Activated naive CD4-positive, alpha-beta T cell treated with anti-CD3 and anti-CD28 coated beads for 36 hours (primary cell): ENCODE data around the gene PRR5. TPM values are rescaled to one million over a fixed set of nuclear protein-coding genes. Genes with fewer than 3 reads are reported as not detected.
"Not testable (repeated sequence)": the region's sequence is repeated elsewhere in the genome, so short reads cannot be mapped to it uniquely, and the experiment has no call there.

ENCODE experiments used
- CTCF ChIA-PET: fragments of 350-600 bp; sonication (Branson Sonifier 250); formaldehyde crosslinking; loops from one replicate; lab custom pipeline; 2021; ENCODE audit warnings: antibody characterized with exemption; lab: Charles Lee
- DNase-seq: peaks from one replicate; pipeline ENCODE4 v3.0.0-alpha.2; 2020
- H3K27ac Mint-ChIP-seq: one replicate; pipeline ENCODE4 v1.8.0; 2021; ENCODE audit warnings: mild to moderate bottlenecking, mixed read lengths
- H3K27me3 Mint-ChIP-seq: one replicate; pipeline ENCODE4 v1.8.0; 2021; ENCODE audit warnings: low read depth, mixed read lengths
- H3K36me3 Mint-ChIP-seq: one replicate; pipeline ENCODE4 v1.8.0; 2021; ENCODE audit warnings: low read depth, mixed read lengths
- H3K4me1 Mint-ChIP-seq: one replicate; pipeline ENCODE4 v1.8.0; 2021; ENCODE audit warnings: low read depth, mixed read lengths
- H3K4me3 Mint-ChIP-seq: one replicate; pipeline ENCODE4 v1.8.0; 2021; ENCODE audit warnings: mild to moderate bottlenecking, moderate library complexity, mixed read lengths
- H3K9me3 Mint-ChIP-seq: one replicate; pipeline ENCODE4 v1.8.0; 2021; ENCODE audit warnings: mixed read lengths
- intact Hi-C: fragments of 100-400 bp; cut with micrococcal nuclease; formaldehyde crosslinking; loops from one replicate; pipeline ENCODE4 v1.15.1; 2023
- total RNA-seq, 2 experiments: library from RNA; stranded (reverse); gene quantifications; one replicate each; pipeline ENCODE4 v1.2.3, GENCODE V29; 2021

PRR5 gene
- total RNA-seq, result 10 to 100 TPM in 1 of 2 experiments, 1 to 10 TPM in 1; 7.9 to 10.2 TPM

GRCh38 chr22:44701824-44702478 is at the start of gene PRR5:
PRR5 (plus strand) TSS chr22:44702204; CDS start chr22:44702475, 271 bp downstream.
- intact Hi-C loops, result loop anchor here (1.0 kb wide), 1 partner anchor 17 kb away; no protein-coding TSS in a partner anchor
- peaks cover 1% of the 10 kb centered on the region for H3K36me3 Mint-ChIP-seq
- H3K4me3 Mint-ChIP-seq, result peak within 1 kb of the TSS; percentile 73
- H3K4me1 Mint-ChIP-seq, result peaks cover 20% of the 10 kb centered on the region
- H3K9me3 Mint-ChIP-seq, result no peaks in the 10 kb centered on the region
- peak within 1 kb of the TSS; percentile 36 for H3K27ac Mint-ChIP-seq
- CTCF ChIA-PET, result no interaction called here
- no peaks in the 10 kb centered on the region for H3K27me3 Mint-ChIP-seq
- DNase-seq, result peak; percentile 87

- intact Hi-C loops, H3K4me3 Mint-ChIP-seq, CTCF ChIA-PET, H3K27me3 Mint-ChIP-seq, DNase-seq, H3K27ac Mint-ChIP-seq, H3K9me3 Mint-ChIP-seq, H3K4me1 Mint-ChIP-seq, H3K36me3 Mint-ChIP-seq: not testable (repeated sequence)
These were observed 49.1 kb upstream of the PRR5 start for GRCh38 chr22:44652866-44653265.

- intact Hi-C loops, result no loop called here
- Mint-ChIP-seq H3K4me1 (peaks cover under 1% of the 10 kb centered on the region), H3K27me3 (no peaks in the 10 kb centered on the region), H3K4me3 (no peak overlapping the region), H3K27ac (no peak overlapping the region), H3K9me3 (peaks cover 3% of the 10 kb centered on the region), H3K36me3 (no peaks in the 10 kb centered on the region)
- CTCF ChIA-PET, result no interaction called here
- no peak for DNase-seq
These were observed 43.6 kb upstream of the PRR5 start for GRCh38 chr22:44658311-44658953.

GRCh38 chr22:44659140-44659539 is 42.9 kb upstream of the PRR5 start:
- peaks cover 3% of the 10 kb centered on the region for H3K9me3 Mint-ChIP-seq
- no peak overlapping the region for H3K4me3 Mint-ChIP-seq
- CTCF ChIA-PET, result no interaction called here
- H3K27me3 Mint-ChIP-seq, result no peaks in the 10 kb centered on the region
- H3K27ac Mint-ChIP-seq, result no peak overlapping the region
- H3K4me1 Mint-ChIP-seq, result peaks cover 7% of the 10 kb centered on the region
- H3K36me3 Mint-ChIP-seq, result no peaks in the 10 kb centered on the region
- no peak for DNase-seq
- intact Hi-C loops, result no loop called here

- no peak for DNase-seq
- Mint-ChIP-seq H3K9me3 (peaks cover 3% of the 10 kb centered on the region), H3K27me3 (no peaks in the 10 kb centered on the region), H3K4me3 (no peak overlapping the region), H3K27ac (no peak overlapping the region), H3K36me3 (no peaks in the 10 kb centered on the region), H3K4me1 (peaks cover 17% of the 10 kb centered on the region)
- intact Hi-C loops, result no loop called here
- CTCF ChIA-PET, result no interaction called here
These were observed 41.8 kb upstream of the PRR5 start for GRCh38 chr22:44660051-44660830.

- peaks cover 24% of the 10 kb centered on the region for H3K4me1 Mint-ChIP-seq
- no peaks in the 10 kb centered on the region for H3K36me3 Mint-ChIP-seq
- peaks cover 3% of the 10 kb centered on the region for H3K9me3 Mint-ChIP-seq
- H3K4me3 Mint-ChIP-seq, result no peak overlapping the region
- H3K27me3 Mint-ChIP-seq, result no peaks in the 10 kb centered on the region
- intact Hi-C loops, result no loop called here
- CTCF ChIA-PET, result interaction anchor here (1.0 kb wide), 1 partner anchor 667 kb away, joined by 3 read pairs; no protein-coding TSS in a partner anchor
- no peak overlapping the region for H3K27ac Mint-ChIP-seq
- no peak for DNase-seq
These were observed 40.9 kb upstream of the PRR5 start for GRCh38 chr22:44661070-44661469.

- intact Hi-C loops, result no loop called here
- no peaks in the 10 kb centered on the region for H3K27me3 Mint-ChIP-seq
- CTCF ChIA-PET, result interaction anchor here (0.5 to 1.0 kb wide), 3 partner anchors 13 to 668 kb away, joined by 3 to 5 read pairs (median 3); no protein-coding TSS in a partner anchor
- no peaks in the 10 kb centered on the region for H3K36me3 Mint-ChIP-seq
- H3K4me1 Mint-ChIP-seq, result peaks cover 28% of the 10 kb centered on the region
- H3K9me3 Mint-ChIP-seq, result peaks cover 3% of the 10 kb centered on the region
- no peak overlapping the region for H3K27ac Mint-ChIP-seq
- no peak for DNase-seq
- no peak overlapping the region for H3K4me3 Mint-ChIP-seq
These were observed 40.1 kb upstream of the PRR5 start for GRCh38 chr22:44661659-44662569.

GRCh38 chr22:44663256-44663999 is 38.6 kb upstream of the PRR5 start:
- Mint-ChIP-seq H3K27ac (no peak overlapping the region), H3K27me3 (no peaks in the 10 kb centered on the region), H3K4me1 (peaks cover 34% of the 10 kb centered on the region), H3K4me3 (no peak overlapping the region), H3K9me3 (peaks cover 3% of the 10 kb centered on the region), H3K36me3 (no peaks in the 10 kb centered on the region)
- no peak for DNase-seq
- intact Hi-C loops, result no loop called here
- CTCF ChIA-PET, result interaction anchor here (0.7 to 2.6 kb wide), 3 partner anchors 15 to 765 kb away, joined by 3 to 6 read pairs (median 3); no protein-coding TSS in a partner anchor

GRCh38 chr22:44664149-44664548 is 37.9 kb upstream of the PRR5 start:
- H3K9me3 Mint-ChIP-seq, result peaks cover 3% of the 10 kb centered on the region
- DNase-seq, result peak; percentile 62
- no peaks in the 10 kb centered on the region for H3K36me3 Mint-ChIP-seq
- H3K4me1 Mint-ChIP-seq, result peaks cover 34% of the 10 kb centered on the region
- CTCF ChIA-PET, result interaction anchor here (0.7 to 2.6 kb wide), 3 partner anchors 16 to 765 kb away, joined by 3 to 6 read pairs (median 3); no protein-coding TSS in a partner anchor
- intact Hi-C loops, result no loop called here
- no peaks in the 10 kb centered on the region for H3K27me3 Mint-ChIP-seq
- no peak overlapping the region for H3K27ac Mint-ChIP-seq
- no peak overlapping the region for H3K4me3 Mint-ChIP-seq

- no peak overlapping the region for H3K4me3 Mint-ChIP-seq
- DNase-seq, result no peak
- H3K36me3 Mint-ChIP-seq, result no peaks in the 10 kb centered on the region
- H3K27me3 Mint-ChIP-seq, result no peaks in the 10 kb centered on the region
- CTCF ChIA-PET, result interaction anchor here (2.6 kb wide), 1 partner anchor 17 kb away, joined by 6 read pairs; no protein-coding TSS in a partner anchor
- peaks cover 34% of the 10 kb centered on the region for H3K4me1 Mint-ChIP-seq
- H3K27ac Mint-ChIP-seq, result no peak overlapping the region
- H3K9me3 Mint-ChIP-seq, result peaks cover 3% of the 10 kb centered on the region
- intact Hi-C loops, result no loop called here
These were observed 36.9 kb upstream of the PRR5 start for GRCh38 chr22:44665115-44665514.

- Mint-ChIP-seq H3K9me3 (peaks cover 3% of the 10 kb centered on the region), H3K27ac (no peak overlapping the region), H3K27me3 (no peaks in the 10 kb centered on the region), H3K36me3 (no peaks in the 10 kb centered on the region), H3K4me1 (peaks cover 34% of the 10 kb centered on the region), H3K4me3 (no peak overlapping the region)
- intact Hi-C loops, result no loop called here
- CTCF ChIA-PET, result interaction anchor here (2.6 kb wide), 1 partner anchor 16 kb away, joined by 6 read pairs; no protein-coding TSS in a partner anchor
- DNase-seq, result no peak
These were observed 35.8 kb upstream of the PRR5 start for GRCh38 chr22:44666207-44666585.
